Ureter (tissue), 1 donor: ENCODE data around the gene SDHC. TPM values are rescaled to one million over a fixed set of nuclear protein-coding genes. Genes with fewer than 3 reads are reported as not detected.
"Not testable (repeated sequence)": the region's sequence is repeated elsewhere in the genome, so short reads cannot be mapped to it uniquely, and the experiment has no call there.

ENCODE experiments used
- DNase-seq: peaks from one replicate; pipeline ENCODE4 v3.0.0-alpha.2; 2020; ENCODE audit warnings: low spot score
- total RNA-seq: library from RNA; stranded (reverse); gene quantifications from one replicate; pipeline ENCODE4 v1.2.4, GENCODE V29; 2023
- donor health status: DM: yes; HTN: yes; CAD: no.

SDHC gene
- total RNA-seq, 1 donor from 2014 or later: 169 TPM

GRCh38 chr1:161311595-161312181, 2.5 kb upstream of the SDHC start:
- DNase-seq: no peak

GRCh38 chr1:161313554-161314200, 504 bp upstream of the SDHC start:
- DNase-seq: no peak

GRCh38 chr1:161315841-161316674, 1.9 kb downstream of the SDHC start:
- DNase-seq: not testable (repeated sequence)

GRCh38 chr1:161324020-161324419, 9.8 kb downstream of the SDHC start:
- DNase-seq: no peak

GRCh38 chr1:161330346-161330745, 16.2 kb downstream of the SDHC start:
- no peak for DNase-seq

- no peak for DNase-seq
Observed at GRCh38 chr1:161333166-161333565, 19.0 kb downstream of the SDHC start.

GRCh38 chr1:161335796-161336195, 21.6 kb downstream of the SDHC start:
- DNase-seq: no peak

GRCh38 chr1:161342177-161342576, 28.0 kb downstream of the SDHC start:
- DNase-seq: no peak

- DNase-seq: no peak
Observed at GRCh38 chr1:161342821-161343220, 28.6 kb downstream of the SDHC start.

- DNase-seq: no peak
Observed at GRCh38 chr1:161350671-161351070, 36.5 kb downstream of the SDHC start.

GRCh38 chr1:161351482-161351881, 37.3 kb downstream of the SDHC start:
- no peak for DNase-seq

- no peak for DNase-seq
Observed at GRCh38 chr1:161357073-161357472, 42.9 kb downstream of the SDHC start.

- DNase-seq: no peak
Observed at GRCh38 chr1:161359291-161359690, 45.1 kb downstream of the SDHC start.

- DNase-seq: no peak
Observed at GRCh38 chr1:161364332-161364731, 50.2 kb downstream of the SDHC start.

- no peak for DNase-seq
Observed at GRCh38 chr1:161365207-161365606, 51.0 kb downstream of the SDHC start.

GRCh38 chr1:161367684-161368400, 53.7 kb downstream of the SDHC start, which contains the start of gene CFAP126:
TSS of gene CFAP126 (minus strand) at chr1:161367876. CDS start at chr1:161367868, 8 bp downstream.
- peak; percentile 62 for DNase-seq

- DNase-seq: no peak
Observed at GRCh38 chr1:161373442-161373841, 59.3 kb downstream of the SDHC start.

GRCh38 chr1:161374373-161374772, 60.2 kb downstream of the SDHC start:
- no peak for DNase-seq

- DNase-seq: no peak
Observed at GRCh38 chr1:161378014-161378413, 63.8 kb downstream of the SDHC start.

GRCh38 chr1:161379071-161379470, 64.9 kb downstream of the SDHC start:
- DNase-seq: no peak

- no peak for DNase-seq
Observed at GRCh38 chr1:161381707-161382106, 67.5 kb downstream of the SDHC start.
